Frontal cortex (tissue), 4 donors: ENCODE results near the gene FKBP8. TPM values are rescaled to one million over a fixed set of nuclear protein-coding genes. Genes with fewer than 3 reads are reported as not detected.
"Not testable (repeated sequence)": the region's sequence is repeated elsewhere in the genome, so short reads cannot be mapped to it uniquely, and the experiment has no call there.

Source experiments
- DNase-seq, 2 donors: peaks; one replicate each; pipeline ENCODE4 v3.0.0; 2012; ENCODE audit warnings: low spot score in 2 of 2
- FAIRE-seq: peaks from 2 replicates; lab custom pipeline; 2012; peaks lifted over from hg19 to GRCh38; lab: Jason Lieb, UNC
- total RNA-seq: library from RNA; depleted of rRNA; stranded (reverse); fragments of >200 nt; gene quantifications from one replicate; pipeline ENCODE4 v1.2.3, GENCODE V29; 2014
- donor health status: control.
- donor health status: control.
- donor health status: control.

FKBP8 gene
- total RNA-seq, result 178 TPM

DNA sequence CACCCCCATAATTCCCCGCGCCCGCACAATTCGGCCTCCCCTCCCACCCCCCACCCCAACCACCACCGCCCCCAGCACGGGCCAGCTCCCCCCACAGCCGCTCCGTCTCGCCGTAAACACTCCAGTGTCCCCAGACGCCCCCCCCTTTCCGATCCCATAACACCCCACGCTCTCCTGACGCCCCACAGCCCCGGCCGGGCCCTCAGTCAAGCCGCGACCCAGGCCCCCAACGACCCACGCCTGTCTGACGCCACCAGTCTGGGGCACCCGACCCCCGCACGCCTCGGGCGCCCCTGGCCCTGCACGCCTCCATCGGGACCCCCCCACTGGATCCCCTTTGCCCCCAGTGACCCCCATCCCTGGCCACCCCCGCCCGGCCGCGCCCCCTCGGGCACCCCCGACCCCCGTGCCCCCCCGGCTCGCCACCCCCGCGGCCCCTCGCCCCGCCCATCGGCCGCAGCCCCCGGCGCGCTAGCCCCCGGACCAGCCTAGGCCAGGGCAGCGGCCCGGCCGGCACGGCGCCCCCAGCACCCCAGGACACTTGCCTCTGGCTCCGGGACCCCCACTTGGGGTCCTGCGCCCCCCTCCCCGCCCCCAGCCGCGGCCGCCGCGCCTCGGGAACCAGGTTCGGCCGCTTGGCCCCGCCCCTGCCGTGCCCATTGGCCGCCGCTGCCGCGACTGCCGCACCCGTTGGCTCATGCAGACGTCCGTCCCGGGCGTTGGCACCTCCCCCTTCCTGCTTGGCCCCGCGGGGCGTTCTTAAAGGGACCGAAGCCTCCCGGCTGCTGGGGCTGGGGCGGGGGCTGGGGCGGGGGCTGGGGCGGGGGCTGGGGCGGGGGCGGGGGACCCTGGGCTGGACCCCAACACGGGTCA, at the start of gene FKBP8:
TSS of gene FKBP8 (minus strand) at position 633 of the 873 bp plus-strand sequence. CDS start 1,603 bp downstream, outside the sequence.
- FAIRE-seq (no peak), DNase-seq (peak; percentile 99)

DNA sequence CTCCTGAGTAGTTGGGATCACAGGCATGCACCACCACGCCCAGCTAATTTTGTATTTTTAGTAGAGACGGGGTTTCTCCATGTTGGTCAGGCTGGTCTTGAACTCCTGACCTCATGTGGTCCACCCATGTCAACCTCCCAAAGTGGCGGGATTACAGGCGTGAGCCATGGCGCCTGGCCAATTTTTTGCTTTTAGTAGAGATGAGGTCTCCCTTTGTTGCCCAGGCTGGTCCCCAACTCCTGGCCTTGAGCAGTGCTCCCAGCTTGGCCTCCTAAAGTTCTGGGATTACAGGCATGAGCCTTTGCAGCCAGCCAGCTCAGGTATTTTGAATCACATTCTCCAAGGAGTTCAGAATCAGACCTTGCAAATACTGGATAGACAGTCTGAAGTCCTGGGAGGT, 49.4 kb upstream of the FKBP8 start:
- not testable (repeated sequence) for FAIRE-seq, DNase-seq

GRCh38 chr19:18591735-18592385, 48.5 kb upstream of the FKBP8 start:
- no peak for FAIRE-seq
- DNase-seq, result no peak

GRCh38 chr19:18590273-18591272, 47.2 kb upstream of the FKBP8 start:
- FAIRE-seq (no peak), DNase-seq (peak; percentile 73 to 75)

DNA sequence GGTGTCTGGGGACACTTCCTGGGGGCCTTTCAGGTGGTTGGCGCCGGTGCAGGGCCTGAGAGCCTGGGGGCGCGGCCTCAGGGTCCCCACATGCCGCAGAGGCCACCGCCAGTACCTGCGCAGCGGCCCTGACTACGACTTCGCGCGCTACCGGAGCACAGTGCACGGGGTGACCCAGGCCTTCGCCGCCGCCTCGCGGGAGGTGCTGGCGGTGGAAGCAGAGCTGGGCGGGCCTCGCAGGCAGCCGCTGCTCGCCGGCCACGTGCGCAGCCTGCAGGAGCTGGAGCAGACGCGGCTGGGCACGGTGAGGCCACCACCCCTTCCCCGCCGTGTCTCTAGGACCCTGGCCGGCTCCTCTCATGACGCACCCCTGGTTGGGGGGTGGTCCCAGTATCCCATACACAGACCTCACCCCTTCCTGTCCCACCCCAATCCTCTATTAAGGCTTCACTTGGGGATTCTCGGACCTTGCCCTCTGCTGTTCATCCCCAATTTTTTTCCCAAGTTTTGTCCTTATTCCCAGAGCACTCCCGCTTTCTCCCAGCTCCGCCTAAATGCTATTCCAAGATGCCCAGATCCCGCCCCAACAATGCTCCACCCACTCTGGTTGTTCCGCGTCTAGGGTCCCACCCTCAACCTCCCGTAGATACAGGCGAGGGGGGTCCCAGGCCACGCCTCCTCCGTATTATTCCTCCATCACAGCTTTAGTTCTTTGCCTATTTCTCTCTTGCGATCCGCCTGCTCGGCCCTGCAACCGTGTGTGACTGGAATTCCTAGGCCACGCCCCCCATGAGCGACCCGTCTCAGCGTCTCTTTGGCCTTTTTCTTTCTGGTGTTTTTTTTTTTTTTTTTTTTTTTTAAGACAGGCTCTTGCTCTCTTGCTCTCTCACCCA, 46.3 kb upstream of the FKBP8 start:
- peak; percentile 43 to 46 for DNase-seq
- FAIRE-seq, result no peak

DNA sequence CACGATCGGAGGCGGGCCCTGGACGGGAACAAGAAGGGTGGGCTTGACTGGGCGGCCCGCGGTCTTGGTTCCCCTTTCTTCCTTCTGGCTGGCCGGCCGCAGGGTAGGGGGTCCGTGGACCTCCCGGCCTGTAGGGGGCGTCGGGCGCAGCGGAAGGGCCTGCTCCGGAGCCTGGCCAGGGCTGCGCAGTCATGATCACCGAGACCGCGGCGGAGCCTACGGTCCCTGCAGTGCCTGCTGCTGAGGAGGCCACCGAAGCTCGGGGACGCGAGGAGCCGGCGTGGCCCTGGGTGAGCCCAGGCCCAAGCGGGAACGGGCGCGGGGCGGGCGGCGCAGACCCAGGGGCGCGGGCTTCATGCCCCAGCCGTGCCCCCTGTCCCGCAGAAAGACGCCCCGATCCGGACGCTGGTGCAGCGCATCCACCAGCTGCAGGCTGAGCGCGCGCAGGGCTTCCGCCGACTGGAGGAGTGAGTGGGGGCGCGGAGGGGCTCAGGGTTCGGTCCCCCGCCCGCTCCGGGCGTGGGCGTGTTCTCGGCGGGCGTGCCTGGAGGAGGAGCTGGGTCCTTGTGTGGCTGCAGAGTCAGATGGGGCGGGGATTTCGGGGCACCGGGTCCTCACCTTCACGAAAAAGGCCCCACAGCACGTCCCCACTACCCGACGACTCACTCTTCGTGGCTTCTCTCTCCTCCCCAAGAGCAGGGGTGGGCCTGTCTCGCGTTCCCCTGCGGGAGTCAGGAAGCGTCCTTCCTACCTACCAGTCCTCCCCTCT, 45.4 kb upstream of the FKBP8 start, which contains the start of gene REX1BD:
TSS of gene REX1BD (plus strand) at position 188 of the 769 bp plus-strand sequence. CDS start at position 192, 4 bp downstream.
- no peak for FAIRE-seq
- DNase-seq, result peak; percentile 76 to 81

GRCh38 chr19:18587962-18588610, 44.7 kb upstream of the FKBP8 start:
- DNase-seq (no peak), FAIRE-seq (no peak)

DNA sequence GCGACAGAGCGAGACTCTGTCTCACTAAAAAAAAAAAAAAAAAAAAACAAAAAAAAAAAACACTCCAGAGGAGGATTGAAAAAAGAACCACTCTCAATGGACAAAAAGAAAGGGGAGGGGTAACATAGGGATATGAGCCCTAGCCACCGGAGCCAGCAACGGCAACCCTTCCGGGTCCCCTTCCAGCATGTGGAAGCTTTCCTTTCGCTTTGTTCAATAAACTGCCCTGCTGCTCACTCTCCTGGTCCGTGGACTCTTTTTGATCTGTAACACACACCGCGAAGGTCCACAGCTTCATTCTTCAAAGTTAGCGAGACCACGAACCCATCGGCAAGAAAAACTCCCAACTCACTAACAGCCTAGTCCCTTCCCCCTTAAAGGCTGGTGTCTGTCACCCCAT, 44.2 kb upstream of the FKBP8 start:
- FAIRE-seq, result no peak
- no peak for DNase-seq

DNA sequence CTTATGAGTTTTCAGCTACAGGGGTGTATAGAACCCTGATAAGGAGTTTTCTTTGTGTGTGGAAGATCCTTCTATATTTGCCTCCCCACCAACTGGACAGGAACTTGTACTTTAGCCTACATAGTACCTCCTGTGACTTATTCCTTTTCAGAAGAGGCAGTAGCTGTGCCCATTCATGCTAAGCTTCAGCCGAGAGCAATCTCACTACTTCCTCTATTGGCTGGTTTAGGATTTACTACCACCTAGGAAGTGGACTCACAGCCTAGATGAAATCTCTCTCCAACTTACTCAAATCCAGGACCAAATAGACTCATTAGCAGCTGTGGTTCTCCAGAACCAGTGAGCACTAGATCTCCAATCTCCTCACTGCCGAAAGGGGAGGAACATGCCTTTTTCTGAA, 42.9 kb upstream of the FKBP8 start:
- DNase-seq, result no peak
- FAIRE-seq, result no peak

- FAIRE-seq (no peak), DNase-seq (no peak)
These were observed 36.9 kb upstream of the FKBP8 start for GRCh38 chr19:18580311-18580710.

- DNase-seq, result no peak
- FAIRE-seq, result no peak
These were observed 34.1 kb upstream of the FKBP8 start for GRCh38 chr19:18577365-18577914.

GRCh38 chr19:18576383-18576782, 33.0 kb upstream of the FKBP8 start:
- FAIRE-seq (no peak), DNase-seq (no peak)

- no peak for FAIRE-seq
- DNase-seq, result no peak
These were observed 31.4 kb upstream of the FKBP8 start for GRCh38 chr19:18574691-18575291.

GRCh38 chr19:18571564-18572344, 28.4 kb upstream of the FKBP8 start, which contains the start of gene UBA52:
UBA52 (plus strand) TSS chr19:18571857; CDS start chr19:18573301, 1,444 bp downstream.
- no peak for FAIRE-seq
- peak; percentile 92 to 95 for DNase-seq

- FAIRE-seq, result no peak
- no peak for DNase-seq
These were observed 25.0 kb upstream of the FKBP8 start for GRCh38 chr19:18568367-18568766.

DNA sequence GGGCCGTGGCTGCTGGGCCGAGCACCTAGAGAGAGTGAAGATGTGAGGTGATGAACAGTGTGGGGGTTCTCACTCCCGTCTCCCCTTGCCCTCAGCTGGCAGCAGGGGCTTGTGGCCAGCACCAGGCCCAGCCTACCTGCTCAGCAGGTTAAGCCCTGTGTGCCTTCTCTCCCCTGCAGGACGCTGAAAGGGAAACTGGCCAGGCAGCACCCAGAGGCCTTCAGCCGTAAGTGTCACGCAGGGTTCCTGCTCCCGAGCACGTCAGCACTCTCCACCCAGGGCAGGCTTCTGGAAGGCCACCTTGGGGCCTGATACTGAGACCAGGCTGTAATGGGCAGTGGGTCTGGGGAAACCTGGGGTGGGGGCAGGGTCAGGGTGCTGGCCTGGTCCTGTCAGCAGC, 23.6 kb upstream of the FKBP8 start:
- no peak for FAIRE-seq

More for the DNA sequence above, 23.6 kb upstream of the FKBP8 start:
- no peak for DNase-seq
